HEK293 (cell line): Measurements from ENCODE around the gene PANX2.

Experiments
- GLIS2 ChIP-seq: fragments of 450-650 bp; formaldehyde crosslinking; IDR thresholded peaks from 2 replicates; pipeline ENCODE4 v1.5.1; 2016; ENCODE audit warnings: missing biosample characterization, missing genetic modification characterization
- IKZF3 ChIP-seq: fragments of 450-650 bp; IDR thresholded peaks from 2 replicates; pipeline ENCODE4 v1.5.0; 2018; ENCODE audit warnings: missing biosample characterization, mild to moderate bottlenecking, missing genetic modification characterization, moderate library complexity
- REPIN1 ChIP-seq: fragments of 450-650 bp; formaldehyde crosslinking; IDR thresholded peaks from 2 replicates; pipeline ENCODE4 v1.5.1; 2017; ENCODE audit warnings: missing biosample characterization, missing genetic modification characterization, low read depth
- SCRT1 ChIP-seq: fragments of 450-650 bp; formaldehyde crosslinking; IDR thresholded peaks from 2 replicates; pipeline ENCODE4 v1.5.1; 2016; ENCODE audit warnings: missing biosample characterization, missing genetic modification characterization, borderline replicate concordance
- SCRT2 ChIP-seq: fragments of 450-650 bp; formaldehyde crosslinking; IDR thresholded peaks from 2 replicates; pipeline ENCODE4 v1.5.1; 2016; ENCODE audit warnings: missing biosample characterization, missing genetic modification characterization
- TRIM28 ChIP-seq: IDR thresholded peaks from 2 replicates; pipeline ENCODE4 v1.6.1; 2011; ENCODE audit warnings: low read length, control low read depth, borderline replicate concordance
- YY1 ChIP-seq: fragments of 450-650 bp; formaldehyde crosslinking; IDR thresholded peaks from 2 replicates; pipeline ENCODE4 v1.5.1; 2018; ENCODE audit warnings: missing biosample characterization, missing genetic modification characterization
- YY2 ChIP-seq: fragments of 450-650 bp; formaldehyde crosslinking; IDR thresholded peaks from 2 replicates; pipeline ENCODE4 v1.5.1; 2016; ENCODE audit warnings: missing biosample characterization, missing genetic modification characterization
- ZBTB7A ChIP-seq: fragments of 450-650 bp; formaldehyde crosslinking; IDR thresholded peaks from 2 replicates; pipeline ENCODE4 v1.5.1; 2016; ENCODE audit warnings: low read depth, missing biosample characterization, missing genetic modification characterization
- ZFP69B ChIP-seq: fragments of 450-650 bp; formaldehyde crosslinking; IDR thresholded peaks from 2 replicates; pipeline ENCODE4 v1.5.1; 2016; ENCODE audit warnings: missing biosample characterization, missing genetic modification characterization
- ZNF175 ChIP-seq: fragments of 450-650 bp; formaldehyde crosslinking; IDR thresholded peaks from 2 replicates; pipeline ENCODE4 v1.5.1; 2016; ENCODE audit warnings: missing biosample characterization, missing genetic modification characterization
- ZNF19 ChIP-seq: fragments of 450-650 bp; formaldehyde crosslinking; IDR thresholded peaks from 2 replicates; pipeline ENCODE4; 2016; ENCODE audit warnings: missing biosample characterization, missing genetic modification characterization, low read depth
- ZNF24 ChIP-seq: fragments of 450-650 bp; formaldehyde crosslinking; IDR thresholded peaks from 2 replicates; pipeline ENCODE4 v1.5.1; 2016; ENCODE audit warnings: missing biosample characterization, missing genetic modification characterization
- ZNF274 ChIP-seq, 2 experiments: fragments of 200-500 bp in 1 of 2; fragments of 450-650 bp in 1 of 2; sonication (Bioruptor generic) in 1 of 2; formaldehyde crosslinking in 1 of 2; IDR thresholded peaks; 2 replicates each; pipeline versions ENCODE4 v1.5.1 to v1.6.1; 2014 to 2016; ENCODE audit warnings: borderline replicate concordance in 1 of 2, inconsistent platforms in 1 of 2, low read length in 1 of 2, missing biosample characterization in 1 of 2, missing genetic modification characterization in 1 of 2
- ZNF324 ChIP-seq: fragments of 450-650 bp; formaldehyde crosslinking; IDR thresholded peaks from 2 replicates; pipeline ENCODE4 v1.5.1; 2016; ENCODE audit warnings: missing biosample characterization, missing genetic modification characterization
- ZNF366 ChIP-seq: fragments of 450-650 bp; formaldehyde crosslinking; conservative IDR thresholded peaks from 2 replicates; pipeline ENCODE4 v1.5.1; 2016; ENCODE audit warnings: missing biosample characterization, missing genetic modification characterization
- ZNF501 ChIP-seq: fragments of 450-650 bp; formaldehyde crosslinking; IDR thresholded peaks from 2 replicates; pipeline ENCODE4 v1.5.1; 2016; ENCODE audit warnings: missing biosample characterization, missing genetic modification characterization
- ZNF521 ChIP-seq: fragments of 450-650 bp; formaldehyde crosslinking; IDR thresholded peaks from 2 replicates; pipeline ENCODE4 v1.5.1; 2017; ENCODE audit warnings: missing biosample characterization, mild to moderate bottlenecking, missing genetic modification characterization
- ZNF555 ChIP-seq: fragments of 450-650 bp; formaldehyde crosslinking; conservative IDR thresholded peaks from 2 replicates; pipeline ENCODE4 v1.5.1; 2017; ENCODE audit warnings: missing biosample characterization, mild to moderate bottlenecking, missing genetic modification characterization, inconsistent platforms
- ZNF560 ChIP-seq: fragments of 450-650 bp; formaldehyde crosslinking; IDR thresholded peaks from 2 replicates; pipeline ENCODE4 v1.5.1; 2017; ENCODE audit warnings: missing biosample characterization, missing genetic modification characterization, borderline replicate concordance
- ZNF621 ChIP-seq: fragments of 450-650 bp; formaldehyde crosslinking; IDR thresholded peaks from 2 replicates; pipeline ENCODE4 v1.5.1; 2017; ENCODE audit warnings: missing biosample characterization, missing genetic modification characterization
- ZNF670 ChIP-seq: fragments of 450-650 bp; formaldehyde crosslinking; IDR thresholded peaks from 2 replicates; pipeline ENCODE4 v1.5.1; 2016; ENCODE audit warnings: missing biosample characterization, missing genetic modification characterization, low read depth
- ZXDB ChIP-seq: fragments of 450-650 bp; formaldehyde crosslinking; IDR thresholded peaks from 2 replicates; pipeline ENCODE4 v1.5.1; 2016; ENCODE audit warnings: missing biosample characterization, missing genetic modification characterization
- TF ChIP-seq, protein P1 (sequence below): fragments of 450-650 bp; formaldehyde crosslinking; IDR thresholded peaks from 2 replicates; pipeline ENCODE4 v1.5.1; 2016; ENCODE audit warnings: missing biosample characterization, missing genetic modification characterization
- TF ChIP-seq, protein P2 (sequence below): fragments of 450-650 bp; formaldehyde crosslinking; IDR thresholded peaks from 2 replicates; pipeline ENCODE4 v1.5.1; 2016; ENCODE audit warnings: missing biosample characterization, missing genetic modification characterization
- TF ChIP-seq, protein P3 (sequence below): sonication (generic); formaldehyde crosslinking; IDR thresholded peaks from 2 replicates; pipeline ENCODE4 v1.8.1; 2022; ENCODE audit warnings: mild to moderate bottlenecking, moderate library complexity, missing genetic modification reagents
- TF ChIP-seq, protein P4 (sequence below): fragments of 450-650 bp; formaldehyde crosslinking; IDR thresholded peaks from 2 replicates; pipeline ENCODE4 v1.5.1; 2017; ENCODE audit warnings: missing biosample characterization, missing genetic modification characterization
- TF ChIP-seq, protein P5 (sequence below): fragments of 450-650 bp; formaldehyde crosslinking; IDR thresholded peaks from 2 replicates; pipeline ENCODE4 v1.5.1; 2016; ENCODE audit warnings: missing biosample characterization, missing genetic modification characterization
- TF ChIP-seq, protein P6 (sequence below): fragments of 450-650 bp; formaldehyde crosslinking; IDR thresholded peaks from 2 replicates; pipeline ENCODE4 v1.5.1; 2016; ENCODE audit warnings: missing biosample characterization, missing genetic modification characterization, borderline replicate concordance

Gene PANX2

DNA sequence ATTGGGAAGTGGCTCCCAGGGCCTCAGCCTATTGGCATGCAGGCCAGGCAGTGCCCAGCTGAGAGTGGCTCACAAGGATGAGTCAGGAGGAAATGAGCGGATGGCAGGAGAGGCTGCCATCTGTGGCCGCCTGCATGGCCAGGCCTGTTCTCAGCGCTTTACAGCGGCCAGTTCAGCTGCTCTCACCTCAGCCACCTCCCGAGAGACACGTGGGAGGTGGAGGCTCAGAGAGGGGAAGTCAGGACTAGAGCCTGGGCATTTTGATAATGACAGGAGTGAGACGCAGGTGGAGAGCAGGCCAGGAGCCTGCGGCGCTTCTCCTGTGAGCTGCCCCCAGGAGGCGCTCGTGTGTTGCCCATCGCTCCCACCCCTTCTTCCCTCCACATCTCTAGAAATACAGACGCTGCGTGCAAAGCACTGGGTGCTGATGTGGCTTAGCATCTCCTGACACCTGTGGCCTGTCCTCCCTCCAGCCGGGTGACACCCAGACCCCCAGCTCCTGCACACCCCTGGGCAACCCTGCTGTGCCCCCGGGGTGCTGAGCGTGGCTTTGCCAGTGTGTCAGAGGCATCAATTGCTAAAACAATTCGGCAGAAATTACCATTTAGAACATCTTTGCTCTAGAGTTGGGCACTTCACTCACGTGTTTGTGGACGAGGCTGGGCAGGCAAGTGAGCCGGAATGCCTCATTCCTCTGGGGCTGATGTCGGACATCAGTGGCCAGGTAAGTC, 21.4 kb upstream of the PANX2 start (continued):
- TF ChIP-seq, protein P1, sequence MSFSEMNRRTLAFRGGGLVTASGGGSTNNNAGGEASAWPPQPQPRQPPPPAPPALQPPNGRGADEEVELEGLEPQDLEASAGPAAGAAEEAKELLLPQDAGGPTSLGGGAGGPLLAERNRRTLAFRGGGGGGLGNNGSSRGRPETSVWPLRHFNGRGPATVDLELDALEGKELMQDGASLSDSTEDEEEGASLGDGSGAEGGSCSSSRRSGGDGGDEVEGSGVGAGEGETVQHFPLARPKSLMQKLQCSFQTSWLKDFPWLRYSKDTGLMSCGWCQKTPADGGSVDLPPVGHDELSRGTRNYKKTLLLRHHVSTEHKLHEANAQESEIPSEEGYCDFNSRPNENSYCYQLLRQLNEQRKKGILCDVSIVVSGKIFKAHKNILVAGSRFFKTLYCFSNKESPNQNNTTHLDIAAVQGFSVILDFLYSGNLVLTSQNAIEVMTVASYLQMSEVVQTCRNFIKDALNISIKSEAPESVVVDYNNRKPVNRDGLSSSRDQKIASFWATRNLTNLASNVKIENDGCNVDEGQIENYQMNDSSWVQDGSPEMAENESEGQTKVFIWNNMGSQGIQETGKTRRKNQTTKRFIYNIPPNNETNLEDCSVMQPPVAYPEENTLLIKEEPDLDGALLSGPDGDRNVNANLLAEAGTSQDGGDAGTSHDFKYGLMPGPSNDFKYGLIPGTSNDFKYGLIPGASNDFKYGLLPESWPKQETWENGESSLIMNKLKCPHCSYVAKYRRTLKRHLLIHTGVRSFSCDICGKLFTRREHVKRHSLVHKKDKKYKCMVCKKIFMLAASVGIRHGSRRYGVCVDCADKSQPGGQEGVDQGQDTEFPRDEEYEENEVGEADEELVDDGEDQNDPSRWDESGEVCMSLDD (tag by site-specific recombination) = no peak
- TF ChIP-seq ZNF560 (tag by site-specific recombination) (no peak), ZNF521 (tag by site-specific recombination) (no peak), ZXDB (no peak), ZNF621 (tag by site-specific recombination) (no peak), ZBTB7A (tag by site-specific recombination) (no peak), REPIN1 (tag by site-specific recombination) (no peak), ZNF24 (no peak), YY2 (tag by site-specific recombination) (no peak), SCRT2 (peak; percentile 93), TRIM28 (no peak), ZNF175 (tag by site-specific recombination) (no peak), ZNF274 (IDR thresholded peaks at IDR 0.05; ENCODE audit: low read length) (no peak), ZNF274 (tag by site-specific recombination; IDR thresholded peaks at IDR 0.05; ENCODE audit: borderline replicate concordance) (no peak), ZNF324 (no peak), ZNF366 (peak; percentile 49; the same call in 1 of the 2 replicates), ZNF555 (tag by site-specific recombination) (no peak), ZNF19 (no peak), SCRT1 (peak; percentile 91), ZFP69B (tag by site-specific recombination) (no peak), IKZF3 (tag by site-specific recombination) (no peak), GLIS2 (no peak), ZNF501 (tag by site-specific recombination) (no peak), ZNF670 (tag by site-specific recombination) (no peak), YY1 (tag by site-specific recombination) (no peak)
- TF ChIP-seq, protein P2, sequence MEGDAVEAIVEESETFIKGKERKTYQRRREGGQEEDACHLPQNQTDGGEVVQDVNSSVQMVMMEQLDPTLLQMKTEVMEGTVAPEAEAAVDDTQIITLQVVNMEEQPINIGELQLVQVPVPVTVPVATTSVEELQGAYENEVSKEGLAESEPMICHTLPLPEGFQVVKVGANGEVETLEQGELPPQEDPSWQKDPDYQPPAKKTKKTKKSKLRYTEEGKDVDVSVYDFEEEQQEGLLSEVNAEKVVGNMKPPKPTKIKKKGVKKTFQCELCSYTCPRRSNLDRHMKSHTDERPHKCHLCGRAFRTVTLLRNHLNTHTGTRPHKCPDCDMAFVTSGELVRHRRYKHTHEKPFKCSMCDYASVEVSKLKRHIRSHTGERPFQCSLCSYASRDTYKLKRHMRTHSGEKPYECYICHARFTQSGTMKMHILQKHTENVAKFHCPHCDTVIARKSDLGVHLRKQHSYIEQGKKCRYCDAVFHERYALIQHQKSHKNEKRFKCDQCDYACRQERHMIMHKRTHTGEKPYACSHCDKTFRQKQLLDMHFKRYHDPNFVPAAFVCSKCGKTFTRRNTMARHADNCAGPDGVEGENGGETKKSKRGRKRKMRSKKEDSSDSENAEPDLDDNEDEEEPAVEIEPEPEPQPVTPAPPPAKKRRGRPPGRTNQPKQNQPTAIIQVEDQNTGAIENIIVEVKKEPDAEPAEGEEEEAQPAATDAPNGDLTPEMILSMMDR (tag by site-specific recombination) = peak; percentile 82
- TF ChIP-seq, protein P3, sequence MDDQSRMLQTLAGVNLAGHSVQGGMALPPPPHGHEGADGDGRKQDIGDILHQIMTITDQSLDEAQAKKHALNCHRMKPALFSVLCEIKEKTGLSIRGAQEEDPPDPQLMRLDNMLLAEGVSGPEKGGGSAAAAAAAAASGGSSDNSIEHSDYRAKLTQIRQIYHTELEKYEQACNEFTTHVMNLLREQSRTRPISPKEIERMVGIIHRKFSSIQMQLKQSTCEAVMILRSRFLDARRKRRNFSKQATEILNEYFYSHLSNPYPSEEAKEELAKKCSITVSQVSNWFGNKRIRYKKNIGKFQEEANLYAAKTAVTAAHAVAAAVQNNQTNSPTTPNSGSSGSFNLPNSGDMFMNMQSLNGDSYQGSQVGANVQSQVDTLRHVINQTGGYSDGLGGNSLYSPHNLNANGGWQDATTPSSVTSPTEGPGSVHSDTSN (CRISPR knock-in tag) = no peak; the same call in 1 of the 2 replicates
- TF ChIP-seq, protein P4, sequence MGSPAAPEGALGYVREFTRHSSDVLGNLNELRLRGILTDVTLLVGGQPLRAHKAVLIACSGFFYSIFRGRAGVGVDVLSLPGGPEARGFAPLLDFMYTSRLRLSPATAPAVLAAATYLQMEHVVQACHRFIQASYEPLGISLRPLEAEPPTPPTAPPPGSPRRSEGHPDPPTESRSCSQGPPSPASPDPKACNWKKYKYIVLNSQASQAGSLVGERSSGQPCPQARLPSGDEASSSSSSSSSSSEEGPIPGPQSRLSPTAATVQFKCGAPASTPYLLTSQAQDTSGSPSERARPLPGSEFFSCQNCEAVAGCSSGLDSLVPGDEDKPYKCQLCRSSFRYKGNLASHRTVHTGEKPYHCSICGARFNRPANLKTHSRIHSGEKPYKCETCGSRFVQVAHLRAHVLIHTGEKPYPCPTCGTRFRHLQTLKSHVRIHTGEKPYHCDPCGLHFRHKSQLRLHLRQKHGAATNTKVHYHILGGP (tag by site-specific recombination) = no peak
- TF ChIP-seq, protein P5, sequence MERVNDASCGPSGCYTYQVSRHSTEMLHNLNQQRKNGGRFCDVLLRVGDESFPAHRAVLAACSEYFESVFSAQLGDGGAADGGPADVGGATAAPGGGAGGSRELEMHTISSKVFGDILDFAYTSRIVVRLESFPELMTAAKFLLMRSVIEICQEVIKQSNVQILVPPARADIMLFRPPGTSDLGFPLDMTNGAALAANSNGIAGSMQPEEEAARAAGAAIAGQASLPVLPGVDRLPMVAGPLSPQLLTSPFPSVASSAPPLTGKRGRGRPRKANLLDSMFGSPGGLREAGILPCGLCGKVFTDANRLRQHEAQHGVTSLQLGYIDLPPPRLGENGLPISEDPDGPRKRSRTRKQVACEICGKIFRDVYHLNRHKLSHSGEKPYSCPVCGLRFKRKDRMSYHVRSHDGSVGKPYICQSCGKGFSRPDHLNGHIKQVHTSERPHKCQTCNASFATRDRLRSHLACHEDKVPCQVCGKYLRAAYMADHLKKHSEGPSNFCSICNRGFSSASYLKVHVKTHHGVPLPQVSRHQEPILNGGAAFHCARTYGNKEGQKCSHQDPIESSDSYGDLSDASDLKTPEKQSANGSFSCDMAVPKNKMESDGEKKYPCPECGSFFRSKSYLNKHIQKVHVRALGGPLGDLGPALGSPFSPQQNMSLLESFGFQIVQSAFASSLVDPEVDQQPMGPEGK = no peak
- TF ChIP-seq, protein P6, sequence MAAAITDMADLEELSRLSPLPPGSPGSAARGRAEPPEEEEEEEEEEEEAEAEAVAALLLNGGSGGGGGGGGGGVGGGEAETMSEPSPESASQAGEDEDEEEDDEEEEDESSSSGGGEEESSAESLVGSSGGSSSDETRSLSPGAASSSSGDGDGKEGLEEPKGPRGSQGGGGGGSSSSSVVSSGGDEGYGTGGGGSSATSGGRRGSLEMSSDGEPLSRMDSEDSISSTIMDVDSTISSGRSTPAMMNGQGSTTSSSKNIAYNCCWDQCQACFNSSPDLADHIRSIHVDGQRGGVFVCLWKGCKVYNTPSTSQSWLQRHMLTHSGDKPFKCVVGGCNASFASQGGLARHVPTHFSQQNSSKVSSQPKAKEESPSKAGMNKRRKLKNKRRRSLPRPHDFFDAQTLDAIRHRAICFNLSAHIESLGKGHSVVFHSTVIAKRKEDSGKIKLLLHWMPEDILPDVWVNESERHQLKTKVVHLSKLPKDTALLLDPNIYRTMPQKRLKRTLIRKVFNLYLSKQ = no peak
